Prostate gland (tissue), 2 donors: ENCODE data around the gene SLC2A8.

ENCODE experiments used
- CTCF ChIP-seq, 4 experiments: fragments of 200-600 bp in 2 of 4; fragments of 450-650 bp in 2 of 4; sonication (generic) in 2 of 4; IDR thresholded peaks; 1 replicate in 3 of 4; 2 replicates in 1 of 4; pipeline ENCODE4 v1.5.1; 2016 to 2019; ENCODE audit warnings: antibody characterized with exemption in 4 of 4, mild to moderate bottlenecking in 2 of 4, moderate library complexity in 2 of 4
- POLR2A ChIP-seq: fragments of 450-650 bp; IDR thresholded peaks from one replicate; pipeline ENCODE4 v1.6.1; 2016; ENCODE audit warnings: antibody characterized with exemption, mild to moderate bottlenecking

GRCh38 chr9:127368852-127369402 lies 28.0 kb upstream of the SLC2A8 start:
- TF ChIP-seq CTCF (IDR thresholded peaks at IDR 0.05) (no peak), POLR2A (no peak)
